Ovary (tissue), 3 donors: Measurements from ENCODE around the gene NOA1.

Source experiments
- CTCF ChIP-seq, 3 donors: fragments of 450-650 bp in 2 of 3; fragments of 200-600 bp in 1 of 3; IDR thresholded peaks; one replicate each; pipeline versions ENCODE4 v1.5.1 to v1.8.0; 2016 to 2022; ENCODE audit warnings: antibody characterized with exemption in 3 of 3, mild to moderate bottlenecking in 1 of 3
- EP300 ChIP-seq: sonication (generic); formaldehyde crosslinking; IDR thresholded peaks from one replicate; pipeline ENCODE4 v1.6.1; 2017; ENCODE audit warnings: antibody characterized with exemption
- POLR2A ChIP-seq: fragments of 450-650 bp; IDR thresholded peaks from one replicate; pipeline ENCODE4 v1.6.1; 2017; ENCODE audit warnings: antibody characterized with exemption, mild to moderate bottlenecking, moderate library complexity
- donor health status: DM: no; HTN: no; CAD: no.

- TF ChIP-seq CTCF (IDR thresholded peaks at IDR 0.05) (no peak), POLR2A (no peak), EP300 (no peak)
These were observed 8.8 kb upstream of the NOA1 start for GRCh38 chr4:56986192-56986591.
